Kidney (tissue), 14 donors: ENCODE data around the gene ANKH. TPM values are rescaled to one million over a fixed set of nuclear protein-coding genes. Genes with fewer than 3 reads are reported as not detected.

Experiments
- DNase-seq, 5 donors: peaks; one replicate each; pipeline ENCODE4 v3.0.0-alpha.2; 2013 to 2020
- FAIRE-seq: peaks from 2 replicates; lab custom pipeline; 2012; peaks lifted over from hg19 to GRCh38; lab: Jason Lieb, UNC
- H3K27ac ChIP-seq, 2 donors: one replicate each; pipeline ENCODE4 v1.7.0; 2013; ENCODE audit warnings: low read depth in 2 of 2, low read length in 2 of 2, inconsistent platforms in 1 of 2
- H3K27me3 ChIP-seq: one replicate; pipeline ENCODE4 v1.7.1; 2013; ENCODE audit warnings: low read length, inconsistent platforms; ENCODE audit not compliant: control insufficient read depth, insufficient read depth
- H3K36me3 ChIP-seq, 3 donors: one replicate each; pipeline versions ENCODE4 v1.7.0 to v1.7.1; 2013; ENCODE audit warnings: low read length in 3 of 3, control low read depth in 1 of 3, inconsistent platforms in 1 of 3; ENCODE audit not compliant: insufficient read depth in 3 of 3, control insufficient read depth in 2 of 3
- H3K4me1 ChIP-seq, 3 donors: one replicate each; pipeline versions ENCODE4 v1.7.0 to v1.7.1; 2013; ENCODE audit warnings: low read length in 3 of 3, inconsistent platforms in 1 of 3, low read depth in 1 of 3; ENCODE audit not compliant: control insufficient read depth in 2 of 3, insufficient read depth in 2 of 3
- H3K4me3 ChIP-seq, 3 donors: one replicate each; pipeline versions ENCODE4 v1.7.0 to v1.8.1; 2013; ENCODE audit warnings: low read length in 3 of 3, control low read depth in 1 of 3, inconsistent platforms in 1 of 3
- H3K9ac ChIP-seq, 3 donors: one replicate each; pipeline versions ENCODE4 v1.7.0 to v1.7.1; 2013; ENCODE audit warnings: low read length in 3 of 3, control low read depth in 1 of 3, inconsistent platforms in 1 of 3
- H3K9me3 ChIP-seq, 3 donors: one replicate each; pipeline versions ENCODE4 v1.7.0 to v1.7.1; 2013; ENCODE audit warnings: low read length in 3 of 3, control low read depth in 1 of 3, inconsistent platforms in 1 of 3; ENCODE audit not compliant: control insufficient read depth in 2 of 3, insufficient read depth in 1 of 3
- CTCF ChIP-seq: IDR thresholded peaks from 3 replicates; pipeline ENCODE4 v1.5.1; 2012; ENCODE audit warnings: mild to moderate bottlenecking, moderate library complexity, borderline replicate concordance; ENCODE audit not compliant: insufficient read depth; ENCODE audit errors: extremely low read depth
- intact Hi-C: fragments of 100-400 bp; cut with DNase I; formaldehyde crosslinking; loops from one replicate; pipeline ENCODE4 v1.11.1; 2022
- polyA plus RNA-seq: library from polyadenylated mRNA; stranded (reverse); fragments of 350-450 nt; fragmentation: Illumina TruSeq; extraction: RNeasy Lipid Tissue Mini Kit (QIAGEN cat#74804); gene quantifications from one replicate; pipeline ENCODE4 v1.2.3, GENCODE V29; 2014; ENCODE audit warnings: low read depth, low replicate concordance; ENCODE audit not compliant: insufficient read depth
- total RNA-seq: library from RNA; stranded (reverse); fragmentation: NEBNext Ultra II Directional; extraction: Animal tissue kit (Norgen Biotek cat#: 25700); gene quantifications from one replicate; pipeline ENCODE4 v1.2.1, GENCODE V29; 2021
- donor health status: control.
- donor health status: control.
- donor health status: control.
- donor health status: control.
- donor health status: control.
- donor health status: DM: yes; HTN: yes; CAD: no.
- donor health status: Normal renal cell carcinoma (clear cell type).

Gene ANKH
- total and polyA plus RNA-seq, 2 donors from 2014 or later = 19.0 to 44.6 TPM

GRCh38 chr5:14812166-14812565 is 59.4 kb downstream of the ANKH start:
- no peak overlapping the region for H3K27ac ChIP-seq
- no peak for TF ChIP-seq CTCF
- DNase-seq (no peak), FAIRE-seq (no peak)
- H3K9me3 ChIP-seq = no peaks in the 10 kb centered on the region
- no peaks in the 10 kb centered on the region for H3K27me3 ChIP-seq
- intact Hi-C loops = no loop called here
- H3K4me3 ChIP-seq = no peak overlapping the region
- no peaks in the 10 kb centered on the region for H3K36me3 ChIP-seq
- no peaks in the 10 kb centered on the region for H3K4me1 ChIP-seq
- no peak overlapping the region for H3K9ac ChIP-seq

- TF ChIP-seq CTCF = no peak
- DNase-seq = no peak
- intact Hi-C loops = no loop called here
- Histone ChIP-seq H3K27me3 (no peaks in the 10 kb centered on the region), H3K36me3 (no peaks in the 10 kb centered on the region), H3K9ac (no peak overlapping the region), H3K4me1 (no peaks in the 10 kb centered on the region), H3K27ac (no peak overlapping the region), H3K4me3 (no peak overlapping the region), H3K9me3 (no peaks in the 10 kb centered on the region)
- no peak for FAIRE-seq
These were observed 60.5 kb downstream of the ANKH start for GRCh38 chr5:14810928-14811572.

- Histone ChIP-seq H3K4me1 (no peaks in the 10 kb centered on the region), H3K27ac (no peak overlapping the region), H3K9ac (no peak overlapping the region), H3K4me3 (no peak overlapping the region), H3K27me3 (no peaks in the 10 kb centered on the region), H3K9me3 (no peaks in the 10 kb centered on the region), H3K36me3 (no peaks in the 10 kb centered on the region)
- intact Hi-C loops = no loop called here
- FAIRE-seq (no peak), DNase-seq (no peak)
- TF ChIP-seq CTCF = no peak
These were observed 61.3 kb downstream of the ANKH start for GRCh38 chr5:14810282-14810681.
